A172 (cell line): ENCODE measurements around the gene VSTM5. TPM values are rescaled to one million over a fixed set of nuclear protein-coding genes. Genes with fewer than 3 reads are reported as not detected.
"Not testable (repeated sequence)": the region's sequence is repeated elsewhere in the genome, so short reads cannot be mapped to it uniquely, and the experiment has no call there.

ENCODE experiments used
- DNase-seq: peaks from one replicate; pipeline ENCODE4 v3.0.0-alpha.2; 2015; ENCODE audit warnings: low spot score
- total RNA-seq: library from RNA; depleted of rRNA; stranded (reverse); fragments of >200 nt; shearing (Covaris generic); gene quantifications from 2 replicates; pipeline ENCODE4 v1.2.3, GENCODE V29; 2014; rRNA removed

The VSTM5 gene
- total RNA-seq, 1 experiment from 2014 or later = not detected

GRCh38 chr11:93796441-93797231, 53.8 kb downstream of the VSTM5 start:
- no peak for DNase-seq

GRCh38 chr11:93791493-93791892, 58.9 kb downstream of the VSTM5 start:
- no peak for DNase-seq

- no peak for DNase-seq
These were observed 65.5 kb downstream of the VSTM5 start for GRCh38 chr11:93784935-93785360.

GRCh38 chr11:93784145-93784934, 66.1 kb downstream of the VSTM5 start, which contains the start of gene MED17:
Gene MED17, plus strand, starts transcription at chr11:93784282. Its CDS starts 232 bp downstream, at chr11:93784514.
- DNase-seq = peak; percentile 83

- no peak for DNase-seq
These were observed 66.7 kb downstream of the VSTM5 start for GRCh38 chr11:93783765-93784144.

GRCh38 chr11:93783362-93783761, 67.1 kb downstream of the VSTM5 start:
- DNase-seq = no peak

- DNase-seq = peak; percentile 6
These were observed 75.1 kb downstream of the VSTM5 start for GRCh38 chr11:93775289-93775688.

- DNase-seq = not testable (repeated sequence)
These were observed 75.9 kb downstream of the VSTM5 start for GRCh38 chr11:93774560-93774959.

GRCh38 chr11:93773601-93774200, 76.7 kb downstream of the VSTM5 start:
- DNase-seq = no peak

- DNase-seq = no peak
These were observed 77.4 kb downstream of the VSTM5 start for GRCh38 chr11:93773045-93773477.

GRCh38 chr11:93772123-93772522, 78.3 kb downstream of the VSTM5 start:
- DNase-seq = no peak

GRCh38 chr11:93770160-93770559, 80.3 kb downstream of the VSTM5 start:
- no peak for DNase-seq

Other genes with a start within 250 kb of the VSTM5 start
- gene CEP295, start 188.9 kb downstream of the VSTM5 start, total RNA-seq = 16.6 and 17.8 TPM in 2 replicates
- 87.6 and 97.8 TPM in 2 replicates for gene TAF1D, start 109.1 kb downstream of the VSTM5 start, total RNA-seq
- 14.0 and 18.6 TPM in 2 replicates for gene C11orf54, start 108.9 kb downstream of the VSTM5 start, total RNA-seq
- 12.9 and 18.6 TPM in 2 replicates for gene MED17, start 66.3 kb downstream of the VSTM5 start, total RNA-seq
- gene HEPHL1, start 170.7 kb upstream of the VSTM5 start, total RNA-seq = not detected in 2 replicates